ENCODE measurements around the gene IFT74.
A peak's percentile ranks its signal among the peaks of the same experiment; 100 is the strongest.

Gene IFT74

DNA sequence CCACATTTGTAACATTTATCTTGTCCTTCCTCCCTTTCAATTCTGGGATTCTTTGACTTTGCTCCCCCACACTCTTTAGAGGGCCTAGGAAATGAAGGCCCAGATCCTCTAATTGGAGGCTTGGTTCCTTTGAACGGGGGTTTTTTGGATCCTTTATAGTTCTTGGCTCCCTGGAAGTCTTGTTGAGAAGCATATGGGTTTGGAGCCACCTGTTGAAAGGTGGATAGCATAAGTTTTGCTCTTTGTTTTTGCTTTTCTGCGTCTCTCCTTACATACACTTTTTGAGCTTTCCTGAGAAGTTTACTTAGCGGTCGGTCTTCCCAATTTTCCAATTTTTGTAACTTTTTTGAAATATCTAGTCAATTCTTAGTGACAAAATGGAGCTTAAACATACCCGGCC is 17.8 kb downstream of the IFT74 start:
- TF ChIP-seq, protein P1, sequence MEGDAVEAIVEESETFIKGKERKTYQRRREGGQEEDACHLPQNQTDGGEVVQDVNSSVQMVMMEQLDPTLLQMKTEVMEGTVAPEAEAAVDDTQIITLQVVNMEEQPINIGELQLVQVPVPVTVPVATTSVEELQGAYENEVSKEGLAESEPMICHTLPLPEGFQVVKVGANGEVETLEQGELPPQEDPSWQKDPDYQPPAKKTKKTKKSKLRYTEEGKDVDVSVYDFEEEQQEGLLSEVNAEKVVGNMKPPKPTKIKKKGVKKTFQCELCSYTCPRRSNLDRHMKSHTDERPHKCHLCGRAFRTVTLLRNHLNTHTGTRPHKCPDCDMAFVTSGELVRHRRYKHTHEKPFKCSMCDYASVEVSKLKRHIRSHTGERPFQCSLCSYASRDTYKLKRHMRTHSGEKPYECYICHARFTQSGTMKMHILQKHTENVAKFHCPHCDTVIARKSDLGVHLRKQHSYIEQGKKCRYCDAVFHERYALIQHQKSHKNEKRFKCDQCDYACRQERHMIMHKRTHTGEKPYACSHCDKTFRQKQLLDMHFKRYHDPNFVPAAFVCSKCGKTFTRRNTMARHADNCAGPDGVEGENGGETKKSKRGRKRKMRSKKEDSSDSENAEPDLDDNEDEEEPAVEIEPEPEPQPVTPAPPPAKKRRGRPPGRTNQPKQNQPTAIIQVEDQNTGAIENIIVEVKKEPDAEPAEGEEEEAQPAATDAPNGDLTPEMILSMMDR (IDR thresholded peaks at IDR 0.05; ENCODE audit: control insufficient read depth, extremely low read depth, insufficient read depth), result no peak
- DNase-seq (ENCODE audit: low read depth), result no peak

DNA sequence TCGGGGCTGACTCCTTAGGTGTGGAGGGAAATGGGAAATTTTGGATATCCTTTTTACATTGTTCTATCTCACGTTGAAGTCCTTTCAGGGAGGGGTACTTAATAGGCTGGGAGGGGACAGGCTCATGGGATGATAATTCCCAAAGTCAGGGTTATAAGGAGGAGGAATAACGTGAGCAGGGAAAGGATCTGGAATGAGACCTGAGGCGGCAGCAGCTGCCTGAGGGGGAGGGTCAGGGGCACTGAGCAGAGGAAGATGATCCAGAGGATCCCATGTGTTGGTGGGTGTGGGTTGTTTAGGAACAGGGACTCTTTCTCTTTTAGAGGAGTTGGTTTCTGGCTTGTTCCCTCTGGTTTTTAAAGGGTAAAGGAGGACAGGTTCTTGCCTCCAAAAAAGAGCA is 18.7 kb downstream of the IFT74 start:
- TF ChIP-seq, protein P1 (IDR thresholded peaks at IDR 0.05; ENCODE audit: control insufficient read depth, extremely low read depth, insufficient read depth), result no peak
- DNase-seq (ENCODE audit: low read depth), result no peak
- no peak overlapping the region for H3K4me3 ChIP-seq (ENCODE audit: low read depth, low read length)

More for the DNA sequence above, 17.8 kb downstream of the IFT74 start:
- H3K4me3 ChIP-seq (ENCODE audit: low read depth, low read length), result no peak overlapping the region

DNA sequence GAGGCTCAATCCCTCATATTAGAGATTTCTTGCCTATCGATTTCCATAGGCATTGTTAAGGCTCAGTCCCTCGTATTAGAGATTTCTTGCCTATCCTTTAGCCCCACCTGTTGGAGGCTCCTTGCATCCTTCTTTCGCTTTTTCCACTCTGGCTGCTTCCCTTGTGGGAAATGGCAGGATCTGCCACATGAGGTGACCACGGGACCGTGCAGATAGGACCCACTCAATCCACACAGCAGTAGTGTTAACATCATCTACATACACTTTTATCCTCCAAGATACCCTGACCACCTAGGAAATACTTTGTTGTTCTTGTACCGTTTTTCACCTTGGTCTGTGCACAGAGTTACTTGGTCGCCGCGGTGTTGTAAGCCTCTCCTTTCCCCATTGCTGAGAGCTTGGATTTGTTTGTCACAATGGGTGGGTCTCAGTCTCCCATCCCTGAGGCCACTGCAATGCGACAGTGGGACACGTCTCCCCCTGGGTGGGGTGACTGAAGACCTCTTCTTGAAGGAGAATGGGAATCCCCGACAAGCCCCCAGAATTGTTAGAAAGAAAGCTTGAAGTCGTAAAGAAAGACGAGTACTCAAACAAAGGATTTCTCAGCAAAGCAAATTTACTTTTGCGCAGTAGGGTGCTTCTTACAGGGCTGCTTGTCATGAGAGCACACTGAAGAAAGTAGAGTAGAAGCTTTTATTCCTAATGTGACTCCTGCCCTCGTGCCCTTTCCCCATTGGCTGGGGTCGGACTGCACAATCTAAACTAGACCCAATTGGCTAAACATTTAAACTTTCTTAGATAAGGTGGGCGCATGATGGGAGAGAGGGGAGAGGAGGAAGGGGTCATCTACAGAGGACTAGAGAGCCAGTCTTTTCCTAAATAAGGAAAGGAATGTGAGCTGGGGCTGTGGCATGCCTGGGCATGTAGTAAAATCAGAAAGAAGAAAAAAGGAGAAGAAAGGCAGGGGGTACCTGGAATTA is 19.8 kb downstream of the IFT74 start:
- no peak for DNase-seq (ENCODE audit: low read depth)
- TF ChIP-seq, protein P1 (IDR thresholded peaks at IDR 0.05; ENCODE audit: control insufficient read depth, extremely low read depth, insufficient read depth), result peak; percentile 41
- H3K4me3 ChIP-seq (ENCODE audit: low read depth, low read length), result no peak overlapping the region

DNA sequence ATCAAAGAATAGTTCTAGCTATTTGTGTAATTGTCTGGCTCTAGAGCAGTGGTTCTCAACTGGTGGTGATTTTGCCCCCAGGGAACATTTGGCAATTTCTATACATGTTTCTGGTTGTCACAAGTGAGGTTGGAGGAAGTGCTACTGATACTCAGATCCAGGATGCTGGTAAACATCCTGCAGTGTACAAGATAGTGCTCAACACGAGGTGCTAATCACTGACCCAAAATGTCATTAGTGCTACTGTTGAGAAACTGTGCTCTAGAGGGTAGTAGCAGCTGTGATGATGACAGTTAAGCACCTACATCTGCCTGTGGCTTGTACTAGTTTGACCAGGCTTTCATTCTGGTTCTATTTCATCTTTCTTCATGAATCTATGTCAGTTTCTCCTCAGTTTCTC is 27.1 kb downstream of the IFT74 start:
- TF ChIP-seq, protein P1 (IDR thresholded peaks at IDR 0.05; ENCODE audit: control insufficient read depth, extremely low read depth, insufficient read depth), result no peak
- no peak for DNase-seq (ENCODE audit: low read depth)
- no peak overlapping the region for H3K4me3 ChIP-seq (ENCODE audit: low read depth, low read length)

DNA sequence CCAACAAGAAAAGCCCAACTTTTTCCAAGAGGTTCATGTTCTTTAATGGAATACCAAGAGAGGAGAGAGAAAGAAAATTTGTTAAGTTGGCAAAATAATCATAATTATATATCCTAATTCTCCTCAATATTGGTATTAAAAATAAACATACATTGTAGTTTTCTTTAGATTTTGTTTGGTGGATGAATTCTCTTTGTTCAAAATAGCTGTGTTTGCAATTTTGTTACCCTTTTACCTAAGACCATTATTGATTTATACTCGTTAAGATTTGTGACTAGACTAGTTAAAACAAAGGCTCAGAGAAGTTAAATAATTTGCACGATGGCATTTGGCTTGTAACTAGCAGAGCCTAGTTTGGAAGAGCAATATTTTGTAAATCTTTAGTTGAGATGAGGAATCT is 39.6 kb downstream of the IFT74 start:
- no peak overlapping the region for H3K4me3 ChIP-seq (ENCODE audit: low read depth, low read length)
- TF ChIP-seq, protein P1 (IDR thresholded peaks at IDR 0.05; ENCODE audit: control insufficient read depth, extremely low read depth, insufficient read depth), result no peak
- no peak for DNase-seq (ENCODE audit: low read depth)

DNA sequence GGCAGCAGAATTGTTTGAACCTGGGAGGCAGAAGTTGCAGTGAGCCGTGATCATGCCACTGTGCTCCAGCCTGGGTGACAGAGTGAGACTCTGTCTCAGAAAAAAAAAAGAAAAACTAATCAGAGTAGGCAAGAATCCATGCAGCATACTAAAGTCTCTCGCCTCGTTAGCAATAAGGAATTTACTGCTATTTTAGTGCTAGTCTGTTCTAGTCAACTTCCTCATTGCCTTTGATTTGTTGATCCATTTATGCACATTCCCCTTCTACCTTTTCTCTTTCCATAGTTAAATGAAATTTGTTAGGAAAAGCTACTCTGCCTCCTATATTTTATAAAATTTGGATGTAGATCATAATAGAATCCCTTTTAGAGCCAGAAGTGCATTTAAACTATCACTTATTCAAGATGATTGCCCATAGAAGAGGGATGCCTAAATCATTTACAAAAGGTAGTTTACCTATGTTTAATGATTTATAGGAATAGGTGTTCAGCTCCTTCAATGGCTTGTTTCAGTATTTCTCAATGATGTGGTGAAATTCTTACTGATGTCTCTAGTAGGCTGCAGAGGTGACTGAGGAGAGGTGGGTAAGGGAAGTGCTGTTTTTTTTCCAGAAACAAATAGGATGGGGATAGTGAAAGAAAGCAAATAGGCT is 47.3 kb downstream of the IFT74 start:
- TF ChIP-seq, protein P1 (IDR thresholded peaks at IDR 0.05; ENCODE audit: control insufficient read depth, extremely low read depth, insufficient read depth), result no peak
- no peak overlapping the region for H3K4me3 ChIP-seq (ENCODE audit: low read depth, low read length)
- no peak for DNase-seq (ENCODE audit: low read depth)
